Measurements from ENCODE around the gene COX4I1. TPM values are rescaled to one million over a fixed set of nuclear protein-coding genes. Genes with fewer than 3 reads are reported as not detected.

Gene COX4I1
- total RNA-seq, 1 donor: 297 TPM

GRCh38 chr16:85830821-85831220, 31.3 kb downstream of the COX4I1 start:
- H3K79me2 ChIP-seq (ENCODE audit: insufficient read depth, low read length): no peaks in the 10 kb centered on the region
- TF ChIP-seq CTCF (IDR thresholded peaks at IDR 0.05; ENCODE audit: extremely low read depth, low read depth, low read length): no peak
- no peaks in the 10 kb centered on the region for H4K20me1 ChIP-seq (ENCODE audit: insufficient read depth, low read length)
- DNase-seq (ENCODE audit: insufficient read length, low spot score, missing footprints): no peak
- H3K4me1 ChIP-seq (ENCODE audit: insufficient read depth, low read length): no peaks in the 10 kb centered on the region
- no peak overlapping the region for H3K4me3 ChIP-seq (ENCODE audit: insufficient read depth, low read length)
- no peaks in the 10 kb centered on the region for H3K27me3 ChIP-seq (ENCODE audit: insufficient read depth, low read length)
- no peaks in the 10 kb centered on the region for H3K36me3 ChIP-seq (ENCODE audit: insufficient read depth, low read length)
- H3K4me2 ChIP-seq (ENCODE audit: insufficient read depth, low read length): no peak overlapping the region
- no peak overlapping the region for H2AFZ ChIP-seq (ENCODE audit: low read length)
- H3K9me3 ChIP-seq (ENCODE audit: low read depth, low read length): no peaks in the 10 kb centered on the region
- H3K27ac ChIP-seq (ENCODE audit: low read depth, low read length): no peak overlapping the region

GRCh38 chr16:85832570-85833218, 33.2 kb downstream of the COX4I1 start:
- no peaks in the 10 kb centered on the region for H3K36me3 ChIP-seq (ENCODE audit: insufficient read depth, low read length)
- DNase-seq (ENCODE audit: insufficient read length, low spot score, missing footprints): no peak
- TF ChIP-seq CTCF (IDR thresholded peaks at IDR 0.05; ENCODE audit: extremely low read depth, low read depth, low read length): no peak
- no peak overlapping the region for H3K27ac ChIP-seq (ENCODE audit: low read depth, low read length)
- no peaks in the 10 kb centered on the region for H3K4me1 ChIP-seq (ENCODE audit: insufficient read depth, low read length)
- no peak overlapping the region for H3K4me3 ChIP-seq (ENCODE audit: insufficient read depth, low read length)
- H3K27me3 ChIP-seq (ENCODE audit: insufficient read depth, low read length): peaks cover 10% of the 10 kb centered on the region
- no peaks in the 10 kb centered on the region for H3K9me3 ChIP-seq (ENCODE audit: low read depth, low read length)
- H4K20me1 ChIP-seq (ENCODE audit: insufficient read depth, low read length): no peaks in the 10 kb centered on the region
- no peaks in the 10 kb centered on the region for H3K79me2 ChIP-seq (ENCODE audit: insufficient read depth, low read length)
- no peak overlapping the region for H2AFZ ChIP-seq (ENCODE audit: low read length)
- no peak overlapping the region for H3K4me2 ChIP-seq (ENCODE audit: insufficient read depth, low read length)

GRCh38 chr16:85833219-85833920, 33.9 kb downstream of the COX4I1 start:
- no peak overlapping the region for H3K27ac ChIP-seq (ENCODE audit: low read depth, low read length)
- H3K4me2 ChIP-seq (ENCODE audit: insufficient read depth, low read length): no peak overlapping the region
- TF ChIP-seq CTCF (IDR thresholded peaks at IDR 0.05; ENCODE audit: extremely low read depth, low read depth, low read length): no peak
- peaks cover 10% of the 10 kb centered on the region for H3K27me3 ChIP-seq (ENCODE audit: insufficient read depth, low read length)
- DNase-seq (ENCODE audit: insufficient read length, low spot score, missing footprints): no peak
- no peaks in the 10 kb centered on the region for H3K36me3 ChIP-seq (ENCODE audit: insufficient read depth, low read length)
- H3K4me3 ChIP-seq (ENCODE audit: insufficient read depth, low read length): no peak overlapping the region
- no peaks in the 10 kb centered on the region for H3K4me1 ChIP-seq (ENCODE audit: insufficient read depth, low read length)
- no peaks in the 10 kb centered on the region for H4K20me1 ChIP-seq (ENCODE audit: insufficient read depth, low read length)
- no peak overlapping the region for H2AFZ ChIP-seq (ENCODE audit: low read length)
- no peaks in the 10 kb centered on the region for H3K79me2 ChIP-seq (ENCODE audit: insufficient read depth, low read length)
- no peaks in the 10 kb centered on the region for H3K9me3 ChIP-seq (ENCODE audit: low read depth, low read length)

- DNase-seq (ENCODE audit: insufficient read length, low spot score, missing footprints): no peak
- TF ChIP-seq CTCF (IDR thresholded peaks at IDR 0.05; ENCODE audit: extremely low read depth, low read depth, low read length): no peak
- H3K4me3 ChIP-seq (ENCODE audit: insufficient read depth, low read length): no peak overlapping the region
- peaks cover 10% of the 10 kb centered on the region for H3K27me3 ChIP-seq (ENCODE audit: insufficient read depth, low read length)
- H3K79me2 ChIP-seq (ENCODE audit: insufficient read depth, low read length): no peaks in the 10 kb centered on the region
- H3K4me2 ChIP-seq (ENCODE audit: insufficient read depth, low read length): no peak overlapping the region
- H3K4me1 ChIP-seq (ENCODE audit: insufficient read depth, low read length): no peaks in the 10 kb centered on the region
- H3K36me3 ChIP-seq (ENCODE audit: insufficient read depth, low read length): no peaks in the 10 kb centered on the region
- no peaks in the 10 kb centered on the region for H3K9me3 ChIP-seq (ENCODE audit: low read depth, low read length)
- no peak overlapping the region for H2AFZ ChIP-seq (ENCODE audit: low read length)
- H3K27ac ChIP-seq (ENCODE audit: low read depth, low read length): no peak overlapping the region
- no peaks in the 10 kb centered on the region for H4K20me1 ChIP-seq (ENCODE audit: insufficient read depth, low read length)
Observed at GRCh38 chr16:85834741-85835140, 35.2 kb downstream of the COX4I1 start.
